Left ventricle myocardium superior (tissue), 1 donor: ENCODE measurements around the gene KLRB1. TPM values are rescaled to one million over a fixed set of nuclear protein-coding genes. Genes with fewer than 3 reads are reported as not detected.
"Not testable (repeated sequence)": the region's sequence is repeated elsewhere in the genome, so short reads cannot be mapped to it uniquely, and the experiment has no call there.

Experiments
- ATAC-seq: fragments of 200-7000 bp; cut with Tn5 transposase; one replicate; pipeline ENCODE4 v1.9.1; 2020; ENCODE audit warnings: mild to moderate bottlenecking, moderate library complexity
- DNase-seq: peaks from one replicate; pipeline ENCODE4 v3.0.0-alpha.2; 2020
- intact Hi-C: fragments of 100-400 bp; cut with micrococcal nuclease; formaldehyde crosslinking; loops from one replicate; pipeline ENCODE4 v1.11.0; 2022
- total RNA-seq: library from RNA; stranded (reverse); fragmentation: NEBNext Ultra II Directional; extraction: Animal tissue kit (Norgen Biotek cat#: 25700); gene quantifications from one replicate; pipeline ENCODE4 v1.2.1, GENCODE V29; 2021
- donor health status: DM: no; HTN: yes; CAD: no; lungs with severe emphysema.

KLRB1 gene
- total RNA-seq, 1 donor from 2014 or later: 0.30 TPM

- ATAC-seq, intact Hi-C loops, DNase-seq: not testable (repeated sequence)
These were observed 41.6 kb downstream of the KLRB1 start for GRCh38 chr12:9566113-9566512.

- DNase-seq, ATAC-seq, intact Hi-C loops: not testable (repeated sequence)
These were observed 43.3 kb downstream of the KLRB1 start for GRCh38 chr12:9564418-9564817.

- ATAC-seq, intact Hi-C loops, DNase-seq: not testable (repeated sequence)
These were observed 44.8 kb downstream of the KLRB1 start for GRCh38 chr12:9562841-9563453.

GRCh38 chr12:9545489-9545888, 62.2 kb downstream of the KLRB1 start:
- ATAC-seq, DNase-seq, intact Hi-C loops: not testable (repeated sequence)

Other genes starting within 250 kb of the KLRB1 start
- gene CLEC2D, start 61.8 kb upstream of the KLRB1 start, total RNA-seq: 4.2 TPM
- not detected for gene CLECL1, start 125.2 kb upstream of the KLRB1 start, total RNA-seq
- gene CD69, start 153.0 kb upstream of the KLRB1 start, total RNA-seq: 1.1 TPM
- 0.55 TPM for gene KLRF1, start 219.6 kb upstream of the KLRB1 start, total RNA-seq